Measurements from ENCODE around the gene CDK5RAP2.

- TF ChIP-seq GATA3 (IDR thresholded peaks at IDR 0.05; ENCODE audit: low read depth, low read length) (no peak), GATA2 (IDR thresholded peaks at IDR 0.05; ENCODE audit: low read depth, low read length) (no peak)
Measured at GRCh38 chr9:120561709-120562108, 18.3 kb downstream of the CDK5RAP2 start.

Data from SH-SY5Y (cell line).